WTC11 (cell line): ENCODE results near the gene AMOTL1. TPM values are rescaled to one million over a fixed set of nuclear protein-coding genes. Genes with fewer than 3 reads are reported as not detected.

ENCODE experiments used
- ATAC-seq: fragments of 200-7000 bp; cut with Tn5 transposase; 2 replicates; pipeline ENCODE4 v1.10.0; 2021; ENCODE audit warnings: mild to moderate bottlenecking, moderate library complexity
- CTCF ChIA-PET: fragments of 300-600 bp; sonication (Branson Sonifier 250); formaldehyde crosslinking; loops from one replicate; lab custom pipeline; 2021; ENCODE audit warnings: antibody characterized with exemption; lab: Charles Lee
- POLR2A ChIA-PET: fragments of 350-600 bp; sonication (Branson Sonifier 250); formaldehyde crosslinking; loops from one replicate; lab custom pipeline; 2021; ENCODE audit warnings: antibody characterized with exemption; lab: Charles Lee
- DNase-seq: peaks from one replicate; pipeline ENCODE4 v3.0.0; 2021; ENCODE audit warnings: low spot score
- H3K27ac Mint-ChIP-seq: 2 replicates; pipeline ENCODE4 v1.8.0; 2021; ENCODE audit warnings: mixed read lengths
- H3K27me3 Mint-ChIP-seq: 2 replicates; pipeline ENCODE4 v1.8.0; 2021; ENCODE audit warnings: low read depth, mild to moderate bottlenecking, moderate library complexity, mixed read lengths
- H3K36me3 Mint-ChIP-seq: 2 replicates; pipeline ENCODE4 v1.8.0; 2021; ENCODE audit warnings: mixed read lengths
- H3K4me1 Mint-ChIP-seq: 2 replicates; pipeline ENCODE4 v1.8.0; 2022; ENCODE audit warnings: mixed read lengths
- H3K4me3 Mint-ChIP-seq: 2 replicates; pipeline ENCODE4 v1.8.0; 2021; ENCODE audit warnings: mild to moderate bottlenecking, moderate library complexity, mixed read lengths
- H3K9me3 Mint-ChIP-seq: 2 replicates; pipeline ENCODE4 v1.8.0; 2021; ENCODE audit warnings: mixed read lengths
- CREM ChIP-seq: sonication (generic); formaldehyde crosslinking; IDR thresholded peaks from 2 replicates; pipeline ENCODE4 v1.8.1; 2022; ENCODE audit warnings: mild to moderate bottlenecking, missing genetic modification reagents, moderate library complexity
- E2F4 ChIP-seq: sonication (generic); formaldehyde crosslinking; IDR thresholded peaks from 2 replicates; pipeline ENCODE4 v1.8.1; 2022; ENCODE audit warnings: low read depth, mild to moderate bottlenecking, moderate library complexity, missing genetic modification reagents, borderline replicate concordance
- E2F5 ChIP-seq: sonication (generic); formaldehyde crosslinking; IDR thresholded peaks from 2 replicates; pipeline ENCODE4 v1.8.1; 2022; ENCODE audit warnings: mild to moderate bottlenecking, moderate library complexity, missing genetic modification reagents
- ESRRA ChIP-seq: sonication (generic); formaldehyde crosslinking; IDR thresholded peaks from 2 replicates; pipeline ENCODE4 v1.8.1; 2022; ENCODE audit warnings: mild to moderate bottlenecking, missing genetic modification reagents, borderline replicate concordance
- GTF2I ChIP-seq: fragments of 250-450 bp; sonication (Bioruptor Pico); conservative IDR thresholded peaks from 2 replicates; pipeline ENCODE4 v1.4.0; 2021; ENCODE audit warnings: mild to moderate bottlenecking
- HMGA2 ChIP-seq: fragments of 250-450 bp; sonication (Bioruptor Pico); IDR thresholded peaks from 2 replicates; pipeline ENCODE4 v1.4.0; 2021; ENCODE audit warnings: mild to moderate bottlenecking, moderate library complexity
- HMGXB4 ChIP-seq: sonication (generic); formaldehyde crosslinking; IDR thresholded peaks from 2 replicates; pipeline ENCODE4 v1.8.1; 2023; ENCODE audit warnings: mild to moderate bottlenecking, moderate library complexity, missing genetic modification reagents
- IRF1 ChIP-seq: sonication (generic); formaldehyde crosslinking; IDR thresholded peaks from 2 replicates; pipeline ENCODE4 v1.8.0; 2023; ENCODE audit warnings: missing genetic modification reagents
- NR1H2 ChIP-seq: sonication (generic); formaldehyde crosslinking; IDR thresholded peaks from 2 replicates; pipeline ENCODE4 v1.9.0; 2021; ENCODE audit warnings: mild to moderate bottlenecking, moderate library complexity, missing genetic modification reagents
- PRDM15 ChIP-seq: sonication (generic); formaldehyde crosslinking; IDR thresholded peaks from 2 replicates; pipeline ENCODE4 v1.8.0; 2022; ENCODE audit warnings: missing genetic modification reagents
- ZBTB43 ChIP-seq: sonication (generic); formaldehyde crosslinking; IDR thresholded peaks from 2 replicates; pipeline ENCODE4 v1.8.1; 2023; ENCODE audit warnings: mild to moderate bottlenecking, missing genetic modification reagents
- ZMAT4 ChIP-seq: fragments of 250-450 bp; sonication (Bioruptor Pico); IDR thresholded peaks from 2 replicates; pipeline ENCODE4 v1.9.0; 2021; ENCODE audit warnings: mild to moderate bottlenecking
- ZNF416 ChIP-seq: fragments of 250-450 bp; sonication (Bioruptor Pico); IDR thresholded peaks from 2 replicates; pipeline ENCODE4 v1.9.0; 2021; ENCODE audit warnings: mild to moderate bottlenecking, inconsistent platforms
- total RNA-seq: library from RNA; stranded (reverse); gene quantifications from 3 replicates; pipeline ENCODE4 v1.2.3, GENCODE V29; 2021

AMOTL1 gene
- total RNA-seq, 1 experiment from 2014 or later: 39.8 TPM

GRCh38 chr11:94757037-94757735 is 11.0 kb upstream of the AMOTL1 start (continued):
- no peak for TF ChIP-seq HMGXB4

- no peak overlapping the region for H3K4me3 Mint-ChIP-seq
- H3K27ac Mint-ChIP-seq: no peak overlapping the region
- peaks cover 19% of the 10 kb centered on the region for H3K27me3 Mint-ChIP-seq
- CTCF ChIA-PET: interaction anchor here (1.5 kb wide), 1 partner anchor 18 kb away, joined by 7 read pairs; no protein-coding TSS in a partner anchor
- TF ChIP-seq IRF1 (CRISPR knock-in tag): no peak
- no peak for TF ChIP-seq GTF2I (CRISPR knock-in tag)
- TF ChIP-seq ESRRA (CRISPR knock-in tag): no peak
- no peak for TF ChIP-seq ZNF416 (CRISPR knock-in tag)
- no peak for TF ChIP-seq HMGA2 (CRISPR knock-in tag)
- no peak for TF ChIP-seq PRDM15 (CRISPR knock-in tag)
- no peak for TF ChIP-seq E2F5 (CRISPR knock-in tag)
- TF ChIP-seq ZBTB43: no peak
- TF ChIP-seq ZMAT4 (CRISPR knock-in tag): no peak
- no peak for TF ChIP-seq CREM
- no peak for TF ChIP-seq NR1H2 (CRISPR knock-in tag)
- TF ChIP-seq E2F4 (CRISPR knock-in tag): no peak
- POLR2A ChIA-PET: interaction anchor here (0.6 kb wide), 3 partner anchors 75 to 1447 kb away, joined by 4 to 5 read pairs (median 4); no protein-coding TSS in a partner anchor
- peaks cover 24% of the 10 kb centered on the region for H3K4me1 Mint-ChIP-seq
- H3K36me3 Mint-ChIP-seq: no peaks in the 10 kb centered on the region
- H3K9me3 Mint-ChIP-seq: no peaks in the 10 kb centered on the region
- ATAC-seq (no peak; the same call in 1 of the 2 replicates), DNase-seq (no peak)
Observed at GRCh38 chr11:94758666-94759065, 9.5 kb upstream of the AMOTL1 start.
